H9 (cell line): ENCODE results near the gene CHD9NB. TPM values are rescaled to one million over a fixed set of nuclear protein-coding genes. Genes with fewer than 3 reads are reported as not detected.
A peak's percentile ranks its signal among the peaks of the same experiment; 100 is the strongest.

Experiments used
- DNase-seq: peaks from one replicate; pipeline ENCODE4 v3.0.0-alpha.2; 2017
- H2AFZ ChIP-seq: one replicate; pipeline ENCODE4 v1.6.1; 2013; ENCODE audit warnings: mild to moderate bottlenecking, low read length, control low read depth, moderate library complexity
- H2AK5ac ChIP-seq: 2 replicates; pipeline ENCODE4 v1.6.1; 2013; ENCODE audit warnings: low read length, control low read depth, mixed read lengths; ENCODE audit not compliant: insufficient read length
- H2BK120ac ChIP-seq: one replicate; pipeline ENCODE4 v1.6.1; 2013; ENCODE audit warnings: low read depth, mild to moderate bottlenecking, low read length, control low read depth, inconsistent platforms; ENCODE audit not compliant: poor library complexity, severe bottlenecking
- H2BK12ac ChIP-seq: 2 replicates; pipeline ENCODE4 v1.6.1; 2013; ENCODE audit warnings: low read length, control low read depth, mixed read lengths, low read depth; ENCODE audit not compliant: insufficient read length
- H2BK15ac ChIP-seq: 2 replicates; pipeline ENCODE4 v1.6.1; 2013; ENCODE audit warnings: low read depth, low read length, control low read depth
- H2BK20ac ChIP-seq: one replicate; pipeline ENCODE4 v1.6.1; 2013; ENCODE audit warnings: low read depth, mild to moderate bottlenecking, low read length, control low read depth, inconsistent platforms; ENCODE audit not compliant: poor library complexity, severe bottlenecking
- H2BK5ac ChIP-seq: 2 replicates; pipeline ENCODE4 v1.6.1; 2013; ENCODE audit warnings: low read length, control low read depth, mixed read lengths; ENCODE audit not compliant: insufficient read length
- H3K14ac ChIP-seq: 2 replicates; pipeline ENCODE4 v1.6.1; 2013; ENCODE audit warnings: low read length, control low read depth; ENCODE audit not compliant: insufficient read depth
- H3K18ac ChIP-seq: 2 replicates; pipeline ENCODE4 v1.6.1; 2013; ENCODE audit warnings: low read depth, mild to moderate bottlenecking, mixed read lengths, low read length, control low read depth; ENCODE audit not compliant: insufficient read length
- H3K23ac ChIP-seq: 2 replicates; pipeline ENCODE4 v1.6.1; 2013; ENCODE audit warnings: low read length, control low read depth, mixed read lengths, low read depth; ENCODE audit not compliant: insufficient read length
- H3K23me2 ChIP-seq: 2 replicates; pipeline ENCODE4 v1.6.1; 2013; ENCODE audit warnings: low read depth, mild to moderate bottlenecking, mixed read lengths, low read length, control low read depth; ENCODE audit not compliant: insufficient read length, poor library complexity, severe bottlenecking
- H3K27ac ChIP-seq: 2 replicates; pipeline ENCODE4 v1.5.1; 2013; ENCODE audit warnings: low read length, control low read depth, mixed read lengths, low read depth; ENCODE audit not compliant: insufficient read length
- H3K27me3 ChIP-seq: 2 replicates; pipeline ENCODE4 v1.6.1; 2013; ENCODE audit warnings: low read length, control low read depth, inconsistent platforms; ENCODE audit not compliant: insufficient read depth
- H3K4ac ChIP-seq: 2 replicates; pipeline ENCODE4 v1.6.1; 2013; ENCODE audit warnings: low read depth, mild to moderate bottlenecking, control low read depth, inconsistent platforms, low read length, moderate library complexity
- H3K4me1 ChIP-seq: 2 replicates; pipeline ENCODE4 v1.6.1; 2013; ENCODE audit warnings: low read length, control low read depth, inconsistent platforms; ENCODE audit not compliant: insufficient read depth
- H3K4me2 ChIP-seq: 2 replicates; pipeline ENCODE4 v1.6.1; 2013; ENCODE audit warnings: low read length, control low read depth, mixed read lengths; ENCODE audit not compliant: insufficient read length, insufficient read depth
- H3K56ac ChIP-seq: 2 replicates; pipeline ENCODE4 v1.6.1; 2013; ENCODE audit warnings: low read depth, mild to moderate bottlenecking, mixed read lengths, low read length, control low read depth; ENCODE audit not compliant: insufficient read length
- H3K79me1 ChIP-seq: 2 replicates; pipeline ENCODE4 v1.6.1; 2013; ENCODE audit warnings: low read depth, mild to moderate bottlenecking, moderate library complexity, low read length, control low read depth, inconsistent platforms; ENCODE audit not compliant: insufficient read depth, poor library complexity, severe bottlenecking
- H3K79me2 ChIP-seq: 2 replicates; pipeline ENCODE4 v1.6.1; 2013; ENCODE audit warnings: low read length, control low read depth, inconsistent platforms; ENCODE audit not compliant: insufficient read depth
- H3K9ac ChIP-seq: 2 replicates; pipeline ENCODE4 v1.6.1; 2013; ENCODE audit warnings: low read length, control low read depth, mixed read lengths; ENCODE audit not compliant: insufficient read length; ENCODE audit errors: extremely low read depth
- H3K9me3 ChIP-seq: one replicate; pipeline ENCODE4 v1.6.1; 2013; ENCODE audit warnings: low read depth, low read length, inconsistent platforms; ENCODE audit not compliant: control insufficient read depth
- H3T11ph ChIP-seq: one replicate; pipeline ENCODE4 v1.6.1; 2013; ENCODE audit warnings: mild to moderate bottlenecking, low read length, control low read depth, inconsistent platforms
- H4K20me1 ChIP-seq: one replicate; pipeline ENCODE4 v1.6.1; 2013; ENCODE audit not compliant: control insufficient read depth, insufficient read length, insufficient read depth
- H4K5ac ChIP-seq: 2 replicates; pipeline ENCODE4 v1.6.1; 2013; ENCODE audit warnings: low read depth, mild to moderate bottlenecking, mixed read lengths, low read length, control low read depth; ENCODE audit not compliant: insufficient read length
- H4K8ac ChIP-seq: replicated peaks from 2 replicates; pipeline ENCODE4 v1.6.1; 2013; ENCODE audit warnings: low read length, control low read depth, mixed read lengths, low read depth; ENCODE audit not compliant: insufficient read length
- H4K91ac ChIP-seq: 2 replicates; pipeline ENCODE4 v1.6.1; 2013; ENCODE audit warnings: low read depth, mild to moderate bottlenecking, moderate library complexity, mixed read lengths, low read length, control low read depth; ENCODE audit not compliant: insufficient read length
- H3K27ac Mint-ChIP-seq, 3 experiments: 2 replicates in 2 of 3; 3 replicates in 1 of 3; pipeline ENCODE4 v1.8.0; 2020 to 2021; ENCODE audit warnings: mixed read lengths in 3 of 3, mild to moderate bottlenecking in 1 of 3, moderate library complexity in 1 of 3
- H3K27me3 Mint-ChIP-seq: 2 replicates; pipeline ENCODE4 v1.8.0; 2021; ENCODE audit warnings: low read depth, mild to moderate bottlenecking, moderate library complexity, mixed read lengths
- H3K36me3 Mint-ChIP-seq, 3 experiments: 2 replicates in 2 of 3; 3 replicates in 1 of 3; pipeline ENCODE4 v1.8.0; 2020 to 2021; ENCODE audit warnings: low read depth in 3 of 3, mixed read lengths in 3 of 3; ENCODE audit not compliant: insufficient read depth in 1 of 3
- H3K4me1 Mint-ChIP-seq, 2 experiments: 2 replicates each; pipeline ENCODE4 v1.8.0; 2020; ENCODE audit warnings: mixed read lengths in 2 of 2
- H3K4me3 Mint-ChIP-seq, 2 experiments: 2 replicates in 1 of 2; 3 replicates in 1 of 2; pipeline ENCODE4 v1.8.0; 2020 to 2021; ENCODE audit warnings: mild to moderate bottlenecking in 2 of 2, mixed read lengths in 2 of 2, moderate library complexity in 1 of 2
- H3K9me3 Mint-ChIP-seq, 2 experiments: 2 replicates in 1 of 2; 3 replicates in 1 of 2; pipeline ENCODE4 v1.8.0; 2020; ENCODE audit warnings: mild to moderate bottlenecking in 2 of 2, mixed read lengths in 2 of 2, moderate library complexity in 1 of 2
- CTCF ChIP-seq: fragments of 200-600 bp; sonication (generic); conservative IDR thresholded peaks from 3 replicates; pipeline ENCODE4 v1.8.0; 2021; ENCODE audit warnings: antibody characterized with exemption, mild to moderate bottlenecking
- WGBS: extraction: QIAGEN DNeasy Blood & Tissue Kit; methylation state at CpG from one replicate; pipeline ENCODE4 v1.1.7; 2013; ENCODE audit warnings: missing lambda C conversion rate, low lambda C conversion rate, mixed read lengths; ENCODE audit not compliant: insufficient read length; ENCODE audit errors: extremely low coverage; 5-methylcytosine and 5-hydroxymethylcytosine counted together
- total RNA-seq: library from RNA; stranded (reverse); gene quantifications from 2 replicates; pipeline ENCODE4 v1.2.1, GENCODE V29; 2021

CHD9NB gene
- total RNA-seq, 1 experiment from 2014 or later, result 3.3 TPM

DNA sequence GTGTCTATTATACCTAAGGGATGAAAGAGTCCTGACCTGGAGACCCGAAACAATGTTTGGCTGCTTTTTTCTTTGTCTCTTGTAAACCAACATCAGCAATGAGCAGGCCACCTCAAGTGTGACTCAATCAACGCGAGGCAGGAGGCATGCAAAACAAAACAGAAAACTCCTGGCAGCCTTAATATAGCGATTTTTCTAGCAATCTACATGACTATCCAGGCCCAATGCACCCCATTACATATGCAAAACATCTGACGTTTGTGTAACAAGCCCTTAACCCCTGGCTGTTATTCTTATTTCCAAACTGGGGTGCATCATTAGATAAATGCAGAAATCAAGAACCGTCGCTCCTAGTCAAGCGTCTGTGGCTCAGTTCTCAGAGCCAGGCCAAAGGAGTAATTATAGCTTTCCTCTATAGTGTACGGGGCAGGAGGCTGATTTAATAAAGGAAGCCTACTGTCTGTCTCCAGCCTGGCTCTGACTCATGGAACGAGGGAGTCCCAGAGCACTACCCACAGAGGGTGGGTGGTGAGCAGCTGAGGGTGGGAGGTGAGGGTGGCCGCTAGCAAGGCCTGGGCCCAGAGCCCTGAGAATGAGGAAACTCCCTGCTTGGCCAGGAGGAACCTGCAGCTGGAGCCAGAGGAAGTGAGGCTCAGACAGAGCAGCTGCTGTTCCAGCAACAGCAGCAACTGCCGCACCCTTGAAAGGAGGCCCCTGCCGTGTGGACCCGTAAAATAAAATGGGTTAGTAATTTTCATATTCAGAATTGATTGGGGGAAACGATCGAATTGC, 46.0 kb upstream of the CHD9NB start:
- Histone ChIP-seq H4K8ac (no peak overlapping the region), H3K27me3 (no peaks in the 10 kb centered on the region), H2AK5ac (no peak overlapping the region), H2BK15ac (no peak overlapping the region), H3K23ac (no peak overlapping the region), H2BK12ac (no peak overlapping the region), H3K27ac (peak overlapping the region; percentile 35), H2BK20ac (no peak overlapping the region), H3K56ac (no peak overlapping the region), H4K91ac (no peak overlapping the region), H3K4me2 (peak overlapping the region; percentile 73), H2BK120ac (no peak overlapping the region), H3K18ac (peak overlapping the region; percentile 51), H3K4ac (no peak overlapping the region), H2AFZ (no peak overlapping the region), H3T11ph (no peak overlapping the region), H4K5ac (no peak overlapping the region), H2BK5ac (no peak overlapping the region), H3K9ac (no peak overlapping the region), H3K4me1 (peaks cover 8% of the 10 kb centered on the region; the same call in 1 of the 2 replicates), H3K79me2 (no peaks in the 10 kb centered on the region), H4K20me1 (no peaks in the 10 kb centered on the region), H3K9me3 (no peaks in the 10 kb centered on the region), H3K79me1 (no peaks in the 10 kb centered on the region), H3K23me2 (peaks cover 4% of the 10 kb centered on the region), H3K14ac (no peak overlapping the region; the same call in 1 of the 2 replicates)
- peak; percentile 67 for DNase-seq
- TF ChIP-seq CTCF, result no peak
- Mint-ChIP-seq H3K4me1 (peaks cover 32 to 48% of the 10 kb centered on the region in 2 experiments), H3K9me3 (no peaks in the 10 kb centered on the region), H3K36me3 (peaks cover 2 to 4% (median 4%) of the 10 kb centered on the region in 3 experiments; a peak in 5 of 7 replicates), H3K4me3 (peak overlapping the region; percentile 50 to 75), H3K27ac (peak overlapping the region; percentile 88 to 98 (median 97)), H3K27me3 (no peaks in the 10 kb centered on the region)
- WGBS, result no CpG with 5 or more reads among the region's 16 CpGs
